Esophagus squamous epithelium (tissue), 5 donors: ENCODE measurements around the gene GOLGA8R. TPM values are rescaled to one million over a fixed set of nuclear protein-coding genes. Genes with fewer than 3 reads are reported as not detected.
"Not testable (repeated sequence)": the region's sequence is repeated elsewhere in the genome, so short reads cannot be mapped to it uniquely, and the experiment has no call there.

ENCODE experiments used
- DNase-seq: peaks from one replicate; lab custom pipeline; 2025; lab: John Stamatoyannopoulos, UW
- H3K27ac ChIP-seq, 4 donors: fragments of 200-600 bp; sonication (generic); one replicate each; pipeline ENCODE4 v1.5.1; 2016 to 2019; ENCODE audit warnings: mild to moderate bottlenecking in 1 of 4
- H3K27me3 ChIP-seq, 4 donors: fragments of 200-600 bp; sonication (generic); 1 replicate in 3 of 4; 2 replicates in 1 of 4; pipeline versions ENCODE4 v1.5.1 to v1.6.0; 2017 to 2021; ENCODE audit warnings: antibody characterized with exemption in 1 of 4
- H3K36me3 ChIP-seq, 3 donors: fragments of 200-600 bp; sonication (generic); one replicate each; pipeline ENCODE4 v1.5.1; 2016 to 2019
- H3K4me1 ChIP-seq, 3 donors: fragments of 200-600 bp; sonication (generic); one replicate each; pipeline ENCODE4 v1.5.1; 2017 to 2019
- H3K4me3 ChIP-seq, 4 donors: fragments of 200-600 bp; sonication (generic); 1 replicate in 3 of 4; 2 replicates in 1 of 4; pipeline ENCODE4 v1.5.1; 2016 to 2019; ENCODE audit warnings: mild to moderate bottlenecking in 2 of 4, moderate library complexity in 1 of 4
- H3K9me3 ChIP-seq, 3 donors: fragments of 200-600 bp; sonication (generic); one replicate each; pipeline ENCODE4 v1.5.1; 2016 to 2019
- CTCF ChIP-seq, 6 experiments: fragments of 450-650 bp in 4 of 6; fragments of 200-600 bp in 2 of 6; sonication (generic) in 2 of 6; IDR thresholded peaks; one replicate each; pipeline ENCODE4 v1.5.1; 2016 to 2019; ENCODE audit warnings: antibody characterized with exemption in 6 of 6, mild to moderate bottlenecking in 4 of 6, moderate library complexity in 4 of 6
- WGBS, 2 donors: methylation state at CpG; one replicate each; pipeline ENCODE4 v1.1.5; 2018; 5-methylcytosine and 5-hydroxymethylcytosine counted together
- intact Hi-C: fragments of 100-400 bp; cut with DNase I; formaldehyde crosslinking; loops from one replicate; pipeline ENCODE4 v1.15.0; 2022
- total RNA-seq, 4 donors: library from RNA; depleted of rRNA; stranded (reverse); fragments of >200 nt; gene quantifications; one replicate each; pipeline ENCODE4 v1.1.0, GENCODE V29; 2016
- donor health status: DM: yes; HTN: yes; CAD: no.

Gene GOLGA8R, protein sequence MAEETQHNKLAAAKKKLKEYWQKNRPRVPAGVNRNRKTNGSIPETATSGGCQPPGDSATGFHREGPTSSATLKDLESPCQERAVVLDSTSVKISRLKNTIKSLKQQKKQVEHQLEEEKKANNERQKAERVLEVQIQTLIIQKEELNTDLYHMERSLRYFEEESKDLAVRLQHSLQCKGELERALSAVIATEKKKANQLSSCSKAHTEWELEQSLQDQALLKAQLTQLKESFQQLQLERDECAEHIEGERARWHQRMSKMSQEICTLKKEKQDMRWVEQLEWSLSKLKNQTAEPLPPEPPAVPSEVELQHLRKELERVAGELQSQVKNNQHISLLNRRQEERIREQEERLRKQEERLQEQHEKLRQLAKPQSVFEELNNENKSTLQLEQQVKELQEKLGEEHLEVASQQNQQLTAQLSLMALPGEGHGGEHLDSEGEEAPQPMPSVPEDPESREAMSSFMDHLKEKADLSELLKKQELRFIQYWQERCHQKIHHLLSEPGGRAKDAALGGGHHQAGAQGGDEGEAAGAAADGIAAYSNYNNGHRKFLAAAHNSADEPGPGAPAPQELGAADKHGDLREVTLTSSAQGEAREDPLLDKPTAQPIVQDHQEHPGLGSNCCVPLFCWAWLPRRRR
- 1 to 10 TPM in 3 of 4 donors, under 1 TPM in 1; 0.66 to 3.4 (median 1.1) TPM for total RNA-seq

DNA sequence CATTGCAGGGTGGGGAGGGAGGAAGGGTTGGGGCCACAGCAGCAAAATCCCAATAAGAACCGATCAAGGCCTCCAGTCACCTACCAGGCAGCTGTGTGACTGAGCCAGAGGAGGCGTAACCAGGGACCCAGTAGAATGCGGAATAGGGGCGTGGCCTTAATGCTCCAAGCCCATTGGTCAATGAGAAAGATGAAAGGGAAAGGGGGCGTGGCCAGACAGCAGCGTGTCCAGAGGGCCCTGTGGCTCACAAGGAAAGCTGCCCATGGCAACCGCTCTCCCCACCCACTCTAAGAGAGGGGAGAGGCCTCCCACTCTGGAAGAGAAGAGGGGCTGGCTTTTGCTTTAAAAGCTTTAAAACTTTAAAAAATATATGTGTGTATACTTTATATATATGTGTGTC is at the start of gene GOLGA8R:
TSS of gene GOLGA8R (minus strand) at position 101 of the 400 bp plus-strand sequence. CDS start at position 3, 98 bp downstream.
- H3K9me3 ChIP-seq, H3K36me3 ChIP-seq, H3K4me3 ChIP-seq, H3K4me1 ChIP-seq, H3K27ac ChIP-seq, H3K27me3 ChIP-seq, intact Hi-C loops, DNase-seq: not testable (repeated sequence)
- WGBS, 2 donors: no CpG with 5 or more reads among the region's 7 CpGs

DNA sequence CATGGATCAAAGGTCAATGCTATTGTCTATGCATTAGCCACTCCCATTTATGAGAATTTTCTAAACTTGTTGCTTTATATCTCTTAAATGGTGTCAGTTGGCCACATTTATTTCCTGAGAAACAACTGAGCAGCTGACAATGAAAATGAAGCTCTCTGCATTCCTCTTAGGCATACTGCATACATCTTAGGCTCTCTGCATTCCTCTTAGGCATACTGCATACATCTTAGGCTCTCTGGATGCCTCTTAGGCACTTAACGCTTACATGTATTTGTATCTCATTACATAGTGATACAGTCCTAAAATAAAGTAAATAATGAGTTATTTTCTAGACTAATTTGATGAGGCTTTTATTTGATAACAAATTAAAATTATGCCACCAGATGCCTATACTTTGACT is 49.8 kb upstream of the GOLGA8R start:
- H3K4me3 ChIP-seq, H3K36me3 ChIP-seq, H3K4me1 ChIP-seq, intact Hi-C loops, DNase-seq, H3K27me3 ChIP-seq, H3K27ac ChIP-seq, H3K9me3 ChIP-seq: not testable (repeated sequence)
- WGBS, 2 donors: no CpG with 5 or more reads among the region's 1 CpG

DNA sequence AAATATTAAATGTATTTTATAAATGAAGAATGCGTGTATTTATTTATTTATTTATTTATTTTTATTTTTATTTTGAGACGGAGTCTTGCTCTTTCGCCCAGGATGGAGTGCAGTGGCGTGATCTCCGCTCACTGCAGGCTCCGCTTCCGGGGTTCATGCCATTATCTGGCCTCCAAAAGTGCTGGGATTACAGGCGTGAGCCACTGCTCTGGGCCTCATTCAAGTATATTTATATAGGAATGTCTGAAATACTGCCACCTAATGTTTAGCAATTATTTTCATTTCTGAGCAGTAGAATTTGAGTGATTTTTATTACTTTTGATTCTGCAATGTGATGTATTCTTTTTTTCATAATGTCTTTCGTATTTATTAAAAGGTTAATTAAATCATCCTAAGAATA is 48.1 kb upstream of the GOLGA8R start:
- H3K27ac ChIP-seq, H3K4me3 ChIP-seq, DNase-seq, H3K36me3 ChIP-seq, H3K9me3 ChIP-seq, intact Hi-C loops, H3K27me3 ChIP-seq, H3K4me1 ChIP-seq: not testable (repeated sequence)
- WGBS, 2 donors: no CpG with 5 or more reads among the region's 9 CpGs

GRCh38 chr15:30452702-30453101 is 38.6 kb upstream of the GOLGA8R start:
- intact Hi-C loops, H3K36me3 ChIP-seq, H3K27ac ChIP-seq, H3K4me1 ChIP-seq, H3K9me3 ChIP-seq, H3K4me3 ChIP-seq, DNase-seq, H3K27me3 ChIP-seq: not testable (repeated sequence)

DNA sequence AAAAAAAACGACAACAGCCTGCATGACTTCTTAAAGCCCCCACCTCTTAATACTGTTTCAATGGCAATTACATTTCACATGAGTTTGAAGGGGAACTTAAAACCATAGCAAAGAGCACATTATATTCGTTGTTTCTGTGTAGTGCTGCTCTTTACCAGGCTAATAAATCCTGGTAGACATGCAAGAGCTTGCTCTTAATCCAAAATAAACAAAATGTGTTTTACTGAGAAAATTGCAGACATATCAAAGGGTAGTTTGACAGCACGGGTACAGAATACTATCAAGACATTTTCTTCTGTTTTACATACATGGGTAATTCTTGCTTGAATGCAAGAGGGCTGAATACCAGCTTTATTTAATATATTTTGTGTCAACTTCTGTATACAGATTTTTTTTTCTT is 24.3 kb upstream of the GOLGA8R start:
- DNase-seq, H3K36me3 ChIP-seq, H3K9me3 ChIP-seq, H3K27me3 ChIP-seq, H3K27ac ChIP-seq, H3K4me3 ChIP-seq, intact Hi-C loops, H3K4me1 ChIP-seq: not testable (repeated sequence)
- no CpG with 5 or more reads among the region's 3 CpGs for WGBS, 2 donors

- H3K27me3 ChIP-seq, H3K9me3 ChIP-seq, H3K4me3 ChIP-seq, DNase-seq, H3K36me3 ChIP-seq, H3K4me1 ChIP-seq, intact Hi-C loops, H3K27ac ChIP-seq: not testable (repeated sequence)
- 71% methylated on average over 3 of the region's 5 CpGs; no CpG with 5 or more reads in 1 of the 2 donors for WGBS, 2 donors
Measured at GRCh38 chr15:30435878-30436277, 21.8 kb upstream of the GOLGA8R start.

- DNase-seq, H3K36me3 ChIP-seq, H3K4me3 ChIP-seq, intact Hi-C loops, H3K27ac ChIP-seq, H3K9me3 ChIP-seq, H3K27me3 ChIP-seq, H3K4me1 ChIP-seq: not testable (repeated sequence)
- 71% methylated on average over 6 of the region's 6 CpGs; no CpG with 5 or more reads in 1 of the 2 donors for WGBS, 2 donors
Measured at GRCh38 chr15:30420723-30421122, 6.7 kb upstream of the GOLGA8R start.

DNA sequence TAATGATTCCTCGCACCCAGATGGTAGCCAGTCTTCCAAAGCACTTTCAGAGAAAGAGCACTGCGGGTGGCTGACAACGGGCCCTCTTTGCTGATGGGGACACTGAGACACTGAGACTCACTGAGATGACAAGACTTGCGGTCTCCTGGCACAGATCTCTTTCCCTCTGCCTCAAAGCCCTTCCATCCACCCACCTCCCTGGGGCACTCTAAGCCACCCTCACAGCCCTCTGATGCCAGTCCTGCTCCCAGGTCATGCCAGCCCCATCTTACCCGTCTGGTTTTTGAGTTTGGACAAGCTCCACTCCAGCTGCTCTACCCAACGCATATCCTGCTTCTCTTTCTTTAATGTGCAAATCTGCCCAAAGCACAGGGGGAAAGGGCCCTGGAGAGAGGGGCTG is 6.4 kb downstream of the GOLGA8R start:
- H3K27me3 ChIP-seq, H3K36me3 ChIP-seq, H3K4me3 ChIP-seq, DNase-seq, intact Hi-C loops, H3K27ac ChIP-seq, H3K4me1 ChIP-seq, H3K9me3 ChIP-seq: not testable (repeated sequence)
- WGBS, 2 donors: 71 to 92% methylated on average over 5 of the region's 6 CpGs

DNA sequence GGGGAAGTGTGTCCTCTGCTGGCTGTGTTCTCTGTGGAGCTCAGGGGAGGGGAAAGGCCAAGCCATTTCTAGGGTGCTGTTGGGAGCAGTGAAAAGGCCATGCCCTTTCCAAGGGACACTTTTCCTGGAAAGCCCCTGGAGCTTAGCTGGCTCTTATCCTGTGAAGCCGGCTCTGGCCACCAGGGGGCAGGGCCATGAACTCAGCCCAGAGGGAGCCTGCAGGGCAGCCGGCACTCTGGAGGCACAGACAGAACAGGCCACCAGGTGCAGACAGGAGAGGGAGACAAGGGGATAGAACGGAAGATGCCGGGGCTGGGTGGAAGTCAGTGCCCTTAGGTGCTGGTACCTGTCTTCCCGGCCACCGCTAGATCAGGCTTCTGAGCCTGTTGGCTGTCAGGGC is 15.1 kb downstream of the GOLGA8R start:
- H3K27me3 ChIP-seq, intact Hi-C loops, H3K36me3 ChIP-seq, DNase-seq, H3K4me1 ChIP-seq, H3K9me3 ChIP-seq, H3K27ac ChIP-seq, H3K4me3 ChIP-seq: not testable (repeated sequence)
- no CpG with 5 or more reads among the region's 6 CpGs for WGBS, 2 donors
- peak in 4 of 6 experiments; percentile 26 to 39 (median 30) for TF ChIP-seq CTCF (IDR thresholded peaks at IDR 0.05)

GRCh38 chr15:30393664-30393991 is 20.4 kb downstream of the GOLGA8R start:
- DNase-seq, H3K9me3 ChIP-seq, H3K4me3 ChIP-seq, H3K4me1 ChIP-seq, H3K27me3 ChIP-seq, H3K36me3 ChIP-seq, intact Hi-C loops, H3K27ac ChIP-seq: not testable (repeated sequence)
- no CpG with 5 or more reads among the region's 23 CpGs for WGBS, 2 donors

DNA sequence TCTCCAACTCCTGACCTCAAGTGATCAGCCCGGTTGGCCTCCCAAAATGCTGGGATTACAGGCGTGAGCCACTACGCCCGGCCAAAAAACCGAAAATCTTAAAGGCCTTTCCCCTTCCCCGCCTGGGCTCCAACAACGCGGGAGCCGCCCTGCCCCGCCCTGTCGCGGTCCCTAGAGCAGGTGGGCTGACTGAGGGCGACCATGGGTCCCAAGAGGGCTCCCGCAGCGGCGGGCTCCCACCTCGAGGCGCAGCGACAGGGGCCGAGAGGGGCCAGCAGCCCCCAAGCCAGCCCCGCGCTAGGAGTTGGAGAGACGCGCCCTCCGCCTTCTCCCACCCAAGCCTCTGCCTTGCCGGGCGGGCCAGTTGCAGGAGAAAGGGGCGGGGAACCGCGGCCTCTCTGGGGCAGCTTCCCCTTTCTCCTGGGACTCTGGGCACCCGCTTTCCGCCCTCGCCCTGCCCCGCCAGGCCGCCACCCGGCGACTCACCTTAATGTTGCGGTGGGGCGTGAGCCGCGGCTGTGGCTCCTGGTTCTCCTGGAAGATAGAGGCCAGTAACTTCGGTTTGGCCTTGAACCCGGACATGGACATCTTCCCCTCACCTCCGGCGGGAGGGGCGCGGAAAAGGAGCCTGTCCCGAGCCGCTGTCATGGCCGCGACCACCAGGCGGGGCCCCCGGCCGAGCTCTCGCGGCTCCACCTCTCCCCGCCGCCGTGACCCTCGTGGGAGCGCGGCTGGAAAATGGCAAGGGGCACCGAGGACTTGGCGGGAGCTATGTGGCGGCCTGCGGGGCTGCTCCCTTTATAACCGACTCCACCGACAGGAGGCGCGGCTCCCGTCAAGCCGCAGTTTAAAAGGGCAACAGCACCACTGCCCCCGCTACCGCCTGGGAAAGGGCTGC is 21.0 kb downstream of the GOLGA8R start, which contains the start of gene CHRFAM7A:
TSS of gene CHRFAM7A (minus strand) at position 775 of the 898 bp plus-strand sequence. CDS start 10,189 bp downstream, outside the sequence.
- DNase-seq, H3K9me3 ChIP-seq, H3K27me3 ChIP-seq, H3K27ac ChIP-seq, H3K4me3 ChIP-seq, H3K4me1 ChIP-seq, intact Hi-C loops, H3K36me3 ChIP-seq: not testable (repeated sequence)
- no CpG with 5 or more reads among the region's 74 CpGs for WGBS, 2 donors
